OCI-LY1 (cell line): ENCODE measurements around the gene XPO5.
"Not testable (repeated sequence)": the region's sequence is repeated elsewhere in the genome, so short reads cannot be mapped to it uniquely, and the experiment has no call there.

Experiments
- H2AFZ ChIP-seq: fragments of 200-600 bp; sonication (generic), shearing (Covaris generic); 2 replicates; pipeline ENCODE4 v1.6.0; 2014; ENCODE audit warnings: antibody characterized with exemption, mild to moderate bottlenecking, low read length
- H3F3A ChIP-seq: fragments of 200-600 bp; sonication (generic), shearing (Covaris generic); 2 replicates; pipeline ENCODE4 v1.6.0; 2014; ENCODE audit warnings: mild to moderate bottlenecking, antibody characterized with exemption, low read length, moderate library complexity; ENCODE audit not compliant: insufficient read depth
- H3K27ac ChIP-seq: fragments of 200-600 bp; sonication (generic); 2 replicates; pipeline ENCODE4 v1.5.1; 2014; ENCODE audit warnings: low read length, mixed run types, mild to moderate bottlenecking, low read depth; ENCODE audit not compliant: poor library complexity, severe bottlenecking
- H3K27me3 ChIP-seq: fragments of 200-600 bp; sonication (generic); 2 replicates; pipeline ENCODE4 v1.6.0; 2014; ENCODE audit warnings: antibody characterized with exemption, mild to moderate bottlenecking, low read length, moderate library complexity; ENCODE audit not compliant: insufficient read depth
- H3K36me3 ChIP-seq: fragments of 200-600 bp; sonication (generic); 2 replicates; pipeline ENCODE4 v1.6.1; 2014; ENCODE audit warnings: mild to moderate bottlenecking, antibody characterized with exemption, low read length, moderate library complexity, mixed read lengths; ENCODE audit not compliant: insufficient read depth
- H3K4me1 ChIP-seq: fragments of 200-600 bp; sonication (generic); 2 replicates; pipeline ENCODE4 v1.5.1; 2014; ENCODE audit warnings: mild to moderate bottlenecking, low read length, moderate library complexity; ENCODE audit not compliant: insufficient read depth, severe bottlenecking
- H3K4me2 ChIP-seq: fragments of 200-600 bp; sonication (generic), shearing (Covaris generic); 2 replicates; pipeline ENCODE4 v1.6.1; 2014; ENCODE audit warnings: low read length
- H3K4me3 ChIP-seq: fragments of 200-600 bp; sonication (generic); 2 replicates; pipeline ENCODE4 v1.5.1; 2014; ENCODE audit warnings: low read length, low read depth, mild to moderate bottlenecking, mixed read lengths; ENCODE audit not compliant: poor library complexity, severe bottlenecking
- H3K79me2 ChIP-seq: fragments of 200-600 bp; shearing (Covaris generic); 2 replicates; pipeline ENCODE4 v1.6.1; 2016; ENCODE audit warnings: mixed run types, low read length, mixed read lengths; ENCODE audit not compliant: insufficient read depth
- H3K9ac ChIP-seq: fragments of 200-600 bp; sonication (generic), shearing (Covaris generic); 2 replicates; pipeline ENCODE4 v1.6.1; 2014; ENCODE audit warnings: mild to moderate bottlenecking, low read length, mixed read lengths
- H3K9me2 ChIP-seq: fragments of 200-600 bp; sonication (generic), shearing (Covaris generic); 2 replicates; pipeline ENCODE4 v1.6.1; 2014; ENCODE audit warnings: low read depth, mild to moderate bottlenecking, low read length, mixed read lengths
- H3K9me3 ChIP-seq: fragments of 200-600 bp; shearing (Covaris generic); 2 replicates; pipeline ENCODE4 v1.6.1; 2014; ENCODE audit warnings: low read length, mixed read lengths
- H4K20me1 ChIP-seq: fragments of 200-600 bp; sonication (generic), shearing (Covaris generic); 2 replicates; pipeline ENCODE4 v1.6.0; 2016; ENCODE audit warnings: mild to moderate bottlenecking, low read length; ENCODE audit not compliant: insufficient read depth
- EZH2 ChIP-seq: fragments of 200-600 bp; sonication (generic), shearing (Covaris generic); IDR thresholded peaks from 2 replicates; pipeline ENCODE4 v1.8.0; 2017; ENCODE audit warnings: borderline replicate concordance, mixed run types, mild to moderate bottlenecking, antibody characterized with exemption, low read length, moderate library complexity, mixed read lengths
- TF ChIP-seq, protein P1 (sequence below): fragments of 200-600 bp; sonication (generic), shearing (Covaris generic); IDR thresholded peaks from 2 replicates; pipeline ENCODE4 v1.5.1; 2017; ENCODE audit warnings: mild to moderate bottlenecking, antibody characterized with exemption, low read length, moderate library complexity, mixed read lengths

XPO5 gene

DNA sequence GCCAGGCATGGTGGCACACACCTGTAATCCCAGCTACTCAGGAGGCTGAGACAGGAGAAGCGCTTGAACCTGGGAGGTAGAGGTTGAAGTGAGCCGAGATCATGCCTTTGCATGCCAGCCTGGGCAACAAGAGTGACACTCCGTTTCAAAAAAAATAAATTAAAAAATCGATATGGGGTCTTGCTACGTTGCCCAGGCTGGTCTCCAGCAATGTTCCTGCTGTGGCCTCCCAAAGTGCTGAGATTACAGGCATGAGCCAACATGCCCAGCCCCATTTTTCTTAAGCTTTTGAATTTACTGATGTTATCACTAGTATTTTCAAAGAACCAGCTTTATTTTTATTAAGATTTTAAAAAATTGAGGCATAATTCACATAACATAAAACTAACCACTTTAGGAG lies 35.3 kb downstream of the XPO5 start:
- H3K4me2 ChIP-seq = no peak overlapping the region
- no peak overlapping the region for H3K9ac ChIP-seq
- H3K79me2 ChIP-seq = no peaks in the 10 kb centered on the region
- H3K9me3 ChIP-seq = no peaks in the 10 kb centered on the region
- H3K4me3 ChIP-seq = no peak overlapping the region
- no peaks in the 10 kb centered on the region for H3F3A ChIP-seq
- H2AFZ ChIP-seq = no peak overlapping the region
- no peaks in the 10 kb centered on the region for H3K4me1 ChIP-seq
- TF ChIP-seq EZH2 = no peak
- TF ChIP-seq, protein P1, sequence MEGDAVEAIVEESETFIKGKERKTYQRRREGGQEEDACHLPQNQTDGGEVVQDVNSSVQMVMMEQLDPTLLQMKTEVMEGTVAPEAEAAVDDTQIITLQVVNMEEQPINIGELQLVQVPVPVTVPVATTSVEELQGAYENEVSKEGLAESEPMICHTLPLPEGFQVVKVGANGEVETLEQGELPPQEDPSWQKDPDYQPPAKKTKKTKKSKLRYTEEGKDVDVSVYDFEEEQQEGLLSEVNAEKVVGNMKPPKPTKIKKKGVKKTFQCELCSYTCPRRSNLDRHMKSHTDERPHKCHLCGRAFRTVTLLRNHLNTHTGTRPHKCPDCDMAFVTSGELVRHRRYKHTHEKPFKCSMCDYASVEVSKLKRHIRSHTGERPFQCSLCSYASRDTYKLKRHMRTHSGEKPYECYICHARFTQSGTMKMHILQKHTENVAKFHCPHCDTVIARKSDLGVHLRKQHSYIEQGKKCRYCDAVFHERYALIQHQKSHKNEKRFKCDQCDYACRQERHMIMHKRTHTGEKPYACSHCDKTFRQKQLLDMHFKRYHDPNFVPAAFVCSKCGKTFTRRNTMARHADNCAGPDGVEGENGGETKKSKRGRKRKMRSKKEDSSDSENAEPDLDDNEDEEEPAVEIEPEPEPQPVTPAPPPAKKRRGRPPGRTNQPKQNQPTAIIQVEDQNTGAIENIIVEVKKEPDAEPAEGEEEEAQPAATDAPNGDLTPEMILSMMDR = no peak
- peaks cover 75% of the 10 kb centered on the region for H3K36me3 ChIP-seq
- H3K9me2 ChIP-seq = no peaks in the 10 kb centered on the region
- H3K27ac ChIP-seq = no peak overlapping the region
- no peaks in the 10 kb centered on the region for H3K27me3 ChIP-seq
- H4K20me1 ChIP-seq = no peaks in the 10 kb centered on the region

DNA sequence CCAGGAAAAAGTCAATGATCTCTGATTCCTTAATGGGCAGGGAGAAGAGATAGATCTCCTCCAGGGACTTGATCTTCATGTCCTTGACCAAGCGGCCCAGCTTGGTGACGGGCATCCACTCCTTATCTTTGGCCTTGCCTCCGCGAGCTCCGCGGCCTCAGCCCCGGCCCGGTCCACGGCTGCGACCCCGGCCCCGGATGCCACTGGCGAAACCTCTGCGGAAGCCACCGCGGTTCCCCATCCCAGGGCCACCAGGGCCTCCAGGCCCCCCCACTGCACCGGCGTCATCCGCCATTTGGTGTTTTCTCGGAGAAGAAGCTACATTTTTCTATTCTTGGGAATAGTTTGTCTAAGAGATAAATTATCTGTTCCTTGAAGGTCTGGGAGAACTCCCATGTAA lies 36.4 kb downstream of the XPO5 start:
- H3K27ac ChIP-seq, H2AFZ ChIP-seq, H3F3A ChIP-seq, H3K9me3 ChIP-seq, H3K79me2 ChIP-seq, H3K27me3 ChIP-seq, H3K4me1 ChIP-seq, H3K9ac ChIP-seq, H3K4me3 ChIP-seq, H3K4me2 ChIP-seq, H3K9me2 ChIP-seq, H4K20me1 ChIP-seq: not testable (repeated sequence)
- H3K36me3 ChIP-seq = peaks cover 70% of the 10 kb centered on the region

DNA sequence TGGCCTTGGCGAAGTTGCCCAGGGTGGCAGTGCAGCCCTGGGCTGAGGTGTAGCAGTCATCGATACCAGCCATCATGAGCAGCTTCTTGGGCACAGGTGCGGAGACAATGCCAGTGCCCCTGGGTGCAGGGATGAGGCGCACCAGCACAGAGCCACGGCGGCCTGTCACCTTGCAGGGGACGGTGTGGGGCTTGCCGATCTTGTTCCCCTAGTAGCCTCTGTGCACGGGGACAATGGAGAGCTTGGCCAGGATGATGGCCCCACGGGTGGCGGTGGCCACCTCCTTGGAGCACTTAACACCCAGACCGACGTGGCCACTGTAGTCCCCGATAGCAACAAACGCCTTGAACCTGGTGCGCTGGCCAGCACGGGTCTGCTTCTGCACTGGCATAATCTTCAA lies 36.9 kb downstream of the XPO5 start:
- H3K4me1 ChIP-seq, H3K79me2 ChIP-seq, H3K4me2 ChIP-seq, H3K9me3 ChIP-seq, H3F3A ChIP-seq, H3K27ac ChIP-seq, H2AFZ ChIP-seq, H3K4me3 ChIP-seq, H3K9ac ChIP-seq, H3K27me3 ChIP-seq, H4K20me1 ChIP-seq, H3K9me2 ChIP-seq: not testable (repeated sequence)
- H3K36me3 ChIP-seq = peaks cover 71% of the 10 kb centered on the region

DNA sequence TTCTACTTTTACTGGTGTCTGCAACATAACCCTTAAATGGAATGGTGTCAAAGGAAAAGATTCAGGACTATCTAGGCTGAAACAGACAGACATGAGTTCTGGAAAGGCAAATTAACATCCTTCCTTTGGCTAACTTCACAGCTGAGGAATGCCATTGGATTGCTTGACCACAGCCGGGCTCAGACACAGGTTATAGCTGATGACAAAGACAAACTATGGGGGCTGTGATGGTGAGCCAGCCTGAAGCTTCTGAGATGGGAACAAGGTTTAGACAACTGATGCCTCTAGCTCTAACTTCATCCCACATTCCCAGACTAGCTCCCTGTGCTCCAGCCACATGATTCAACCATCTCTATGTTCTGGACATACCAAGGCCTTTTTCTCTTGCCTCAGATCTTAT lies 43.6 kb downstream of the XPO5 start:
- H3K36me3 ChIP-seq = peaks cover 79% of the 10 kb centered on the region
- H4K20me1 ChIP-seq = no peaks in the 10 kb centered on the region
- no peak overlapping the region for H3K4me2 ChIP-seq
- TF ChIP-seq EZH2 = no peak
- TF ChIP-seq, protein P1 = no peak
- H3K9me2 ChIP-seq = no peaks in the 10 kb centered on the region
- H3K4me3 ChIP-seq = no peak overlapping the region
- H3K4me1 ChIP-seq = no peaks in the 10 kb centered on the region
- H3K27ac ChIP-seq = no peak overlapping the region
- H3K79me2 ChIP-seq = no peaks in the 10 kb centered on the region
- no peaks in the 10 kb centered on the region for H3K9me3 ChIP-seq
- H2AFZ ChIP-seq = no peak overlapping the region
- H3K27me3 ChIP-seq = no peaks in the 10 kb centered on the region
- no peaks in the 10 kb centered on the region for H3F3A ChIP-seq
- no peak overlapping the region for H3K9ac ChIP-seq
